ENCODE data around the gene FES.
"Not testable (repeated sequence)": the region's sequence is repeated elsewhere in the genome, so short reads cannot be mapped to it uniquely, and the experiment has no call there.

Gene FES

DNA sequence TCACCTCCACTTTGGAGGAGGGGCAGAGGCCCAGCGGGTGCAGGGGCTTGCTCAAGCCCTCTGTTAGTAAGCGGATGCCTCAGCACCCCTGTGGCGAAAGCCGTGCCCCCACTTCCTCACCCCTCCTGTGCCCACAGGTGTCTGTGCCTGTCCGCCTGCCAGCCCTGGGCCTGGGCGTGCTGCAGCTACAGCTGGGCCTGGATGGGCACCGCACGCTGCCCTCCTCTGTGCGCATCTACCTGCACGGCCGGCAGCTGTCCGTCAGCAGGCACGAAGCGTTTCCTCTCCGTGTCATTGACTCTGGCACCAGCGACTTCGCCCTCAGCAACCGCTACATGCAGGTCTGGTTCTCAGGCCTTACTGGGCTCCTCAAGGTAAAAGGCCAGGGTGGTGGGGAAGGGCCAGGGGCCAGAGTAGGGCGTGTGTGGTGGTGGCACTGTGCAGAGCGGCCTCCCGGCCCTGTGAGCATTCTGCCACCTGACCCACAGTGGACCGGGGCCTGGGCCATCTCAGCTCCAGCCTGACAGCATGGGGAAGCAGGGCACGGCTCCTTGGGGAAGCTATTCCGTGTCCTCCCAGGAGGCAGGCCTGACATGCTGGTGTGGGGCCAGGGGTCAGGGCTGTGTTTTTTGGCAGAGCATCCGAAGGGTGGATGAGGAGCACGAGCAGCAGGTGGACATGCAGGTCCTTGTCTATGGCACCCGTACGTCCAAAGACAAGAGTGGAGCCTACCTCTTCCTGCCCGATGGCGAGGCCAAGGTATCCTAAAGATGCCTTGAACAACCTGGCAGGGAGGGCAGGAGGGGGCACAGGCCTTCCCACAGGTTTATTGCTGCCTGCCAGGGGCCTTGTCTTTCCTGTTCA is 27.8 kb downstream of the FES start:
- no peak for DNase-seq

DNA sequence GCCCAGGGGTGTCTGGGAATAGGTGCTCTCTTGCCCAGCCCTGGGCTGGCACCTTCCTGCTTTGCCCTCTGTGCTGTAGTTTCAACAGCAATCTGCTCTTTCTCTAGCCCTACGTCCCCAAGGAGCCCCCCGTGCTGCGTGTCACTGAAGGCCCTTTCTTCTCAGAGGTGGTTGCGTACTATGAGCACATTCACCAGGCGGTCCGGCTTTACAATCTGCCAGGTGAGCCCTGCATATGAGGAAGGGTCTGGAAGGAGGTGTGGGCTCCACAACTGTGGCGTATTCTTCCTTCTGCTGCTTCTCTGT is 28.4 kb downstream of the FES start:
- DNase-seq, result no peak

- no peak for DNase-seq
Observed at GRCh38 chr15:90913398-90913944, 29.2 kb downstream of the FES start.

DNA sequence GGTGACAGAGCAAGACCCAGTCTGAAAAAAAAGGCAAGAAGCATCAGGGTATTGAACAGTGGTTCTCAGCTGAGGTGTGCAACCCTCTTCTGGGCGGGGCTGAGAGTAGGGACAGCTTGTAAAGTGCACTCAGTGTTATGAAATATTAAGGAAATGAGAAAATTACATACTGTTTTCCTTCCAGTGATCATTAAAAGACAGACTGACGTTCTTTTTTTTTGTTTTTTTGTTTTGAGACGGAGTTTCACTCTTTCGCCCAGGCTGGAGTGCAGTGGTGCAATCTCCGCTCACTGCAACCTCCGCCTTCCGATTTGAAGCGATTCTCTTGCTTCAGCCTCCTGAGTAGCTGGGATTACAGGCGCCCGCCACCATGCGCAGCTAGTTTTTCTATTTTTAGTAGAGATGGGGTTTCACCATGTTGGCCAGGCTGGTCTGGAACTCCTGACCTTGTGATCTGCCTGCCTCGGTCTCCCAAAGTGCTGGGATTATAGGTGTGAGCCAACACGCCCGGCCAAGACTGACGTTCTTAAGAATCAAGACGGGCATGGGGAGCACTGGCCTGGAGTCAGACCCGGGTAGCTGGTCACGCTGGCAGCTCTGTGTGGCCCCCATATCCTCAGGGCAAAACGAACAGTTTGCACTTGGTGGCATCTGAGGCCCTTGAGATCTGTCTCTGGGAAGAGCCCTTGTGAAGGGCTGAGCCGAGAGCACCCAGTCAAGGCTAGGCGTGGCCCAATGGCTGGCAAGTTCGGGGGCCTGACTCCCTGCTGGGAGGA is 30.2 kb downstream of the FES start:
- no peak for DNase-seq

- no peak for DNase-seq
Observed at GRCh38 chr15:90915216-90915807, 31.0 kb downstream of the FES start.

- no peak for DNase-seq
Observed at GRCh38 chr15:90915808-90916440, 31.6 kb downstream of the FES start.

GRCh38 chr15:90916461-90916860 is 32.2 kb downstream of the FES start:
- no peak for DNase-seq

DNA sequence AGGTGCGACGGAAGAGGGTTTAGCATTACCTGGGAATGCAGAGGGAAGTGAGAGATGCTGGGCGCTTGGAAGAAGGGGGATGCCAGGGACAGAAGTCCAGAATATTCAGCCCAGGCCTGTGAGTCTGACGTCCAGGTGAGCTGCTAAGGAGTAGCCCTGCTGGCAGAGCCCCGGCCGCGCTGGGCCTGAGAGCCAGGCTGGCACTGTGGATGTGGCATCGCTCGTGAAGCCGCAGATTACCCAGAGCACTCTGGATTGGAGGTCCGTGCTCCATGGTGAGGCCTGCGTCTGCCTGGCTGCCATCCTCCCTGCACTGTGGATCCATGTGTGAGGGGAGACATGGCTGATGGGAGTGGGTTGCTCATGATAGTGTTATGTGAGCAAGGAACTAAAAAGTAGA is 33.3 kb downstream of the FES start:
- DNase-seq, result no peak

DNA sequence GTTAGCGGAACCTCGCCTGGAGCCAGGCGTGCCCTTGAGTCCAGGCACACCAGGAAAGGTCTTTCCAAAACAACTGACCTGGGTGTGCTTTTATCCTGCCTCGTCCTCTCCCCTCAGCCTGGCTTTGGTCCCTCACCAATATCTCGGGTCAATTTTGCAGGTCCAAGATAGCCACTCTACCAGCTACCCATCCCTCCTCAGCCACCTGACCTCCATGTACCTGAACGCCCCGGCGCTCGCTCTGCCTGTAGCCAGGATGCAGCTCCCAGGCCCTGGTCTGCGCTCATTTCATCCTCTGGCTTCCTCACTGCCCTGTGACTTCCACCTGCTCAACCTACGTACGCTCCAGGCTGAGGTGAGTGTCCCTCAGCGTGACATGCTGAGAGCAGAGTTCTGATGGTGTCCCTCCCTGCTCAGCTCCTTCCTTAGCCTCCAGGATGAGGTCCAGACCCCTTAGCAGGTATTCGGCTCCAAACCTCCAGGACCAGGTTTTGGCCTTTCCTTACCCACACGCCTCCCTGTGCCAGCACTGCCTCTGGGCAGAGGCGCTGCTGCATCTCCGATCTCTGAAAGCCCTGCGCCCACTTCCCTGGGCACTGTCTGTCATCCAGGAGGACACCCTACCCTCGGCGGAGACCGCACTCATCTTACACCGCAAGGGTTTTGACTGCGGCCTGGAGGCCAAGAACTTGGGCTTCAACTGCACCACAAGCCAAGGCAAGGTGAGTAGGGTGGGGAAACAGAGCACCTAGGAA is 33.9 kb downstream of the FES start:
- no peak for DNase-seq

DNA sequence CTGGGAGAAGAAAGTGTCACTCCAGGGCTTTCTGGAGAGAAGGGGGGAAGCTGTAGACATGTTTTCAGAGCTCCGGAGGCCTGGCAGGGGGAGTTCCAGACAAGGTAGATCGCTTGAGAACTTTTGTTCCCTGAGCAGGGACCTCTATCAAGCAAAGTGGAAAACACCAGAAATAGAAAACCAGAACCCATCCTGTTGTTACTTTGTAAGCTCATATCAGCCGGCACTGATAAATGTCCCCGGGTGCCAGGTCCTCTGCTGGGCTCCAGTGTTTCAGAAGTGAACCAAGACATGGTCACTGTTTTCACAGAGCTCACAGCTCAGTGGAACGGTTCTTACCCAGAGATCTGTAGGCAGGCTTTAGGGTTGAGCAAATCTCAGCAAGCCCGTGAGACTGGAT is 34.5 kb downstream of the FES start:
- DNase-seq, result no peak

DNA sequence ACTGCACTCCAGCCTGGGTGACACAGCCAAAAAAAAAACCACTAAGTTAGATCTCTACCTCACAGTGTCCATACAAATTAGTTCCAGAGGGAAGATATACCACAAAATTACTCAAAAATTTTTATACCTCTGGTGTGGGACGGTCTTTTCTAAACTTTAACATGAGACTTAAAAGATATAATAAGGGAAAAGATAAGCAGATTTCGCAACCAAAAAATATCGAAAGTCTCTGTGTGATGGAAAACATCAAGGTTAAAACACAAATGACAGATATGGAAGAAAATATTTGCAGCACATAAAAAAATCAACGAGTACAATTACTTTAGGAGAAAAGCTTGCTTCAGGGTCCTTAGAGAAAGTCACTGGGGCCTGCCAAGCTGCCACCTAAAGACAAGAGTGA is 37.6 kb downstream of the FES start:
- DNase-seq, result no peak

GRCh38 chr15:90922712-90923322 is 38.5 kb downstream of the FES start:
- peak; percentile 27 for DNase-seq

DNA sequence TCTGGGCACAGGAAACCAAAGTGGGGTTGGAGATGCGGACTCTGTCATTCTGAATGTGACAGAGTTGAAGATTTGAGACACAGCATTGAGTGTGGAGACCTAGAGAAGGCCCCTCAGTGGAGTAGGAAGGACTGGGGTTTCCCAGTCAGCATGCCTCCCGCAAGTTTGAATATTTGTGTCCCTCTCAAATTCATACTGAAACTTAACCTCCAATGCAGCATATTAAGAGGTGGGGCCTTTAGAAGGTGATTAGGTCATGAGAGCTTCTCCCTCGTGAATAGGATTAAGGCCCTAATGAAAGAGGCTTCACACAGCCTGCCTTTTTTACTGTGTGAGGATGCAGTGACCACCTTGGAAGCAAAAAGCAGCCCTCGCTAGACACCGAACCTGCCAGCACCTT is 40.1 kb downstream of the FES start:
- DNase-seq, result no peak

DNA sequence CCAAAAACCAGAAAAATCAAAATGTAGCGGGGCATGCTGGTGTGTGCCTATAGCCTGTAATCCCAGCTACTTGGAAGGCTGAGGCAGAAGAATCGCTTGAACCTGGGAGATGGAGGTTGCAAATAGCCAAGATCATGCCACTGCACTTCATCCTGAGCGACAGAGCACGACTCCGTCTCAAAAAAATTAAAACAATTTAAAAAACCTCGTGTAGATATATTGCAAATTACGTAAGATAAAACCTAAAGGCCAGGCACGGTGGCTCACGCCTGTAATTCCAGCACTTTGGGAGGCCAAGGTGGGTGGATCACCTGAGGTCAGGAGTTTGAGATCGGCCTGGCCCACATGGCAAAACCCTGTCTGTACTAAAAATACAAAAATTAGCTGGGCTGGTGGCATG is 42.5 kb downstream of the FES start:
- DNase-seq, result not testable (repeated sequence)

- DNase-seq, result not testable (repeated sequence)
Observed at GRCh38 chr15:90928106-90928505, 43.8 kb downstream of the FES start.

DNA sequence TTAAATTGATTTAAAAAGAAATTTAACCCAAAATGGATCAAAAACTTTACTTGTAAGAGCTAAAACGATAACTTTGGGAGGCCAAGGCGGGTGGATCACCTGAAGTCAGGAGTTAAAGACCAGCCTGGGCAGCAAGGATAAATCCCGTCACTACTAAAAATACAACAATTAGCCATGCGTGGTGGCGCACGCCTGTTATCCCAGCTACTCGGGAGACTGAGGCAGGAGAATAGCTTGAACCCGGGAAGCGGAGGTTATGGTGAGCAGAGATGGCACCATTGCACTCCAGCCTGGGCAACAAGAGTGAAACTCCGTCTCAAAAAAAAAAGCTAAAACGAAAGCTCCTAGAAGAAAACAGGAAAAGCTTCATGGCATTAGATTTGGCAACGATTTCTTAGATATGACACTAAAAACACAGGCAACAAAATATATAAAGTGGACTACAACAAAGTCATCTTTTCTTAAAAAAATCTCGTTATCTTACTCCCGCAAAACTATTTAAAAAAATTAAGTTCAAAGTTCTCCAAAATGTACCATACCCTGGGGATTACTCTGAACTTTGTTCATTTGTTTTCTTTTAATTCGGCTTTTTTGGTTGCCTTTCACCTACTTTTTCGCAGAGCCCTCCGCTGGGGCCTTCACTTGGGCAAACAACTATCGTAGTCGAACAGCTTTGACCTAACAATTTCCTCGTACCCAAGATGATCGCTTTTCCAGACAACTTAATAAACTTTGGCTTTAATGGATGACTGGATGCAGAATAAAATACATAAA is 45.1 kb downstream of the FES start:
- DNase-seq, result no peak

- no peak for DNase-seq
Observed at GRCh38 chr15:90930861-90931574, 46.7 kb downstream of the FES start.

- no peak for DNase-seq
Observed at GRCh38 chr15:90931575-90931827, 47.2 kb downstream of the FES start.

GRCh38 chr15:90931828-90932659 is 47.7 kb downstream of the FES start, which contains the start of gene HDDC3:
TSS of gene HDDC3 (minus strand) at chr15:90932549. CDS start at chr15:90932540, 9 bp downstream.
- peak; percentile 82 for DNase-seq

- no peak for DNase-seq
Observed at GRCh38 chr15:90932660-90932991, 48.3 kb downstream of the FES start.

Measured in NCI-H526 treated with DMSO at 0.1 percent for 48 hours (cell line).